Measurements from ENCODE around the gene TBCE.

TBCE gene

GRCh38 chr1:235417086-235417697, 50.0 kb downstream of the TBCE start:
- no peak overlapping the region for H2BK5ac ChIP-seq (ENCODE audit: low read depth, low read length, poor library complexity)
- no peak overlapping the region for H3K9ac ChIP-seq (ENCODE audit: low read length)
- no peak overlapping the region for H2AK5ac ChIP-seq (ENCODE audit: low read length)
- H3K27me3 ChIP-seq (ENCODE audit: insufficient read depth, low read length): no peaks in the 10 kb centered on the region
- peak; percentile 83 to 96 for DNase-seq
- no peak overlapping the region for H4K8ac ChIP-seq (ENCODE audit: low read depth, low read length)
- H3K4ac ChIP-seq (ENCODE audit: low read depth, low read length): no peak overlapping the region
- H3K4me1 ChIP-seq (ENCODE audit: control insufficient read depth in 1 of 2, insufficient read depth in 2 of 2, low read length in 2 of 2): no peaks in the 10 kb centered on the region
- no CpG with 5 or more reads among the region's 8 CpGs for WGBS (ENCODE audit: extremely low coverage, insufficient coverage, insufficient read length)
- no peak overlapping the region for H4K12ac ChIP-seq (ENCODE audit: low read depth, low read length)
- H4K91ac ChIP-seq (ENCODE audit: low read depth, low read length): no peak overlapping the region
- no peak overlapping the region for H3K23ac ChIP-seq (ENCODE audit: low read length)
- no peak overlapping the region for H3K4me3 ChIP-seq (ENCODE audit: low read depth, low read length)
- H3K14ac ChIP-seq (ENCODE audit: low read length): no peak overlapping the region
- H2AFZ ChIP-seq (ENCODE audit: insufficient read depth, low read length, poor library complexity): no peak overlapping the region
- no peak overlapping the region for H3K27ac ChIP-seq (ENCODE audit: low read depth, low read length)
- no peaks in the 10 kb centered on the region for H3K9me3 ChIP-seq (ENCODE audit: insufficient read depth, low read depth, low read length)
- no peaks in the 10 kb centered on the region for H3K79me2 ChIP-seq (ENCODE audit: control insufficient read depth, insufficient read depth, low read length, poor library complexity)
- no peaks in the 10 kb centered on the region for H3K79me1 ChIP-seq (ENCODE audit: low read length)
- H2BK120ac ChIP-seq (ENCODE audit: insufficient read depth, low read length, poor library complexity): no peak overlapping the region
- no peak overlapping the region for H3K4me2 ChIP-seq (ENCODE audit: low read length)
- H3K18ac ChIP-seq (ENCODE audit: low read length): no peak overlapping the region
- H2BK12ac ChIP-seq (ENCODE audit: low read length): no peak overlapping the region
- peaks cover 0 to 2% of the 10 kb centered on the region in 2 experiments for H3K36me3 ChIP-seq (ENCODE audit: control insufficient read depth in 1 of 2, insufficient read depth in 2 of 2, low read length in 2 of 2)

- no peaks in the 10 kb centered on the region for H3K79me1 ChIP-seq (ENCODE audit: low read length)
- H3K4ac ChIP-seq (ENCODE audit: low read depth, low read length): no peak overlapping the region
- no peak overlapping the region for H2BK120ac ChIP-seq (ENCODE audit: insufficient read depth, low read length, poor library complexity)
- H3K23ac ChIP-seq (ENCODE audit: low read length): no peak overlapping the region
- H3K4me3 ChIP-seq (ENCODE audit: low read depth, low read length): no peak overlapping the region
- no peaks in the 10 kb centered on the region for H3K4me1 ChIP-seq (ENCODE audit: control insufficient read depth in 1 of 2, insufficient read depth in 2 of 2, low read length in 2 of 2)
- H3K9ac ChIP-seq (ENCODE audit: low read length): no peak overlapping the region
- no CpG with 5 or more reads among the region's 3 CpGs for WGBS (ENCODE audit: extremely low coverage, insufficient coverage, insufficient read length)
- no peak overlapping the region for H4K12ac ChIP-seq (ENCODE audit: low read depth, low read length)
- no peaks in the 10 kb centered on the region for H3K27me3 ChIP-seq (ENCODE audit: insufficient read depth, low read length)
- no peak overlapping the region for H4K91ac ChIP-seq (ENCODE audit: low read depth, low read length)
- no peak for DNase-seq
- no peaks in the 10 kb centered on the region for H3K79me2 ChIP-seq (ENCODE audit: control insufficient read depth, insufficient read depth, low read length, poor library complexity)
- H3K18ac ChIP-seq (ENCODE audit: low read length): no peak overlapping the region
- no peak overlapping the region for H2BK12ac ChIP-seq (ENCODE audit: low read length)
- H3K27ac ChIP-seq (ENCODE audit: low read depth, low read length): no peak overlapping the region
- H2AFZ ChIP-seq (ENCODE audit: insufficient read depth, low read length, poor library complexity): no peak overlapping the region
- H3K9me3 ChIP-seq (ENCODE audit: insufficient read depth, low read depth, low read length): no peaks in the 10 kb centered on the region
- H3K14ac ChIP-seq (ENCODE audit: low read length): no peak overlapping the region
- H2AK5ac ChIP-seq (ENCODE audit: low read length): no peak overlapping the region
- H2BK5ac ChIP-seq (ENCODE audit: low read depth, low read length, poor library complexity): no peak overlapping the region
- no peak overlapping the region for H3K4me2 ChIP-seq (ENCODE audit: low read length)
- peaks cover 0 to 6% of the 10 kb centered on the region in 2 experiments for H3K36me3 ChIP-seq (ENCODE audit: control insufficient read depth in 1 of 2, insufficient read depth in 2 of 2, low read length in 2 of 2)
- no peak overlapping the region for H4K8ac ChIP-seq (ENCODE audit: low read depth, low read length)
Measured at GRCh38 chr1:235421751-235422150, 54.5 kb downstream of the TBCE start.

- Histone ChIP-seq H3K9ac (ENCODE audit: low read length) (no peak overlapping the region), H2BK12ac (ENCODE audit: low read length) (no peak overlapping the region), H3K9me3 (ENCODE audit: insufficient read depth, low read depth, low read length) (no peaks in the 10 kb centered on the region), H4K8ac (ENCODE audit: low read depth, low read length) (no peak overlapping the region), H3K4me2 (ENCODE audit: low read length) (no peak overlapping the region), H3K23ac (ENCODE audit: low read length) (no peak overlapping the region), H3K14ac (ENCODE audit: low read length) (no peak overlapping the region), H3K79me1 (ENCODE audit: low read length) (no peaks in the 10 kb centered on the region), H3K27me3 (ENCODE audit: insufficient read depth, low read length) (no peaks in the 10 kb centered on the region), H3K4me3 (ENCODE audit: low read depth, low read length) (no peak overlapping the region), H3K36me3 (ENCODE audit: control insufficient read depth in 1 of 2, insufficient read depth in 2 of 2, low read length in 2 of 2) (peaks cover 0 to 6% of the 10 kb centered on the region in 2 experiments), H4K12ac (ENCODE audit: low read depth, low read length) (no peak overlapping the region), H3K4ac (ENCODE audit: low read depth, low read length) (no peak overlapping the region), H2BK120ac (ENCODE audit: insufficient read depth, low read length, poor library complexity) (no peak overlapping the region), H3K4me1 (ENCODE audit: control insufficient read depth in 1 of 2, insufficient read depth in 2 of 2, low read length in 2 of 2) (no peaks in the 10 kb centered on the region), H3K79me2 (ENCODE audit: control insufficient read depth, insufficient read depth, low read length, poor library complexity) (no peaks in the 10 kb centered on the region), H3K27ac (ENCODE audit: low read depth, low read length) (no peak overlapping the region), H2AK5ac (ENCODE audit: low read length) (no peak overlapping the region), H4K91ac (ENCODE audit: low read depth, low read length) (no peak overlapping the region), H2AFZ (ENCODE audit: insufficient read depth, low read length, poor library complexity) (no peak overlapping the region), H3K18ac (ENCODE audit: low read length) (no peak overlapping the region), H2BK5ac (ENCODE audit: low read depth, low read length, poor library complexity) (no peak overlapping the region)
- DNase-seq: no peak
- no CpG with 5 or more reads among the region's 12 CpGs for WGBS (ENCODE audit: extremely low coverage, insufficient coverage, insufficient read length)
Measured at GRCh38 chr1:235423214-235423652, 56.0 kb downstream of the TBCE start.

- Histone ChIP-seq H2AK5ac (ENCODE audit: low read length) (no peak overlapping the region), H4K8ac (ENCODE audit: low read depth, low read length) (no peak overlapping the region), H4K12ac (ENCODE audit: low read depth, low read length) (no peak overlapping the region), H2AFZ (ENCODE audit: insufficient read depth, low read length, poor library complexity) (no peak overlapping the region), H2BK120ac (ENCODE audit: insufficient read depth, low read length, poor library complexity) (no peak overlapping the region), H3K9ac (ENCODE audit: low read length) (no peak overlapping the region), H3K9me3 (ENCODE audit: insufficient read depth, low read depth, low read length) (no peaks in the 10 kb centered on the region), H3K4ac (ENCODE audit: low read depth, low read length) (no peak overlapping the region), H3K27ac (ENCODE audit: low read depth, low read length) (no peak overlapping the region), H3K4me1 (ENCODE audit: control insufficient read depth in 1 of 2, insufficient read depth in 2 of 2, low read length in 2 of 2) (no peaks in the 10 kb centered on the region), H3K23ac (ENCODE audit: low read length) (no peak overlapping the region), H3K18ac (ENCODE audit: low read length) (no peak overlapping the region), H3K4me3 (ENCODE audit: low read depth, low read length) (no peak overlapping the region), H3K36me3 (ENCODE audit: control insufficient read depth in 1 of 2, insufficient read depth in 2 of 2, low read length in 2 of 2) (peaks cover 0 to 8% of the 10 kb centered on the region in 2 experiments), H3K14ac (ENCODE audit: low read length) (no peak overlapping the region), H3K79me1 (ENCODE audit: low read length) (no peaks in the 10 kb centered on the region), H2BK5ac (ENCODE audit: low read depth, low read length, poor library complexity) (no peak overlapping the region), H3K27me3 (ENCODE audit: insufficient read depth, low read length) (no peaks in the 10 kb centered on the region), H4K91ac (ENCODE audit: low read depth, low read length) (no peak overlapping the region), H3K4me2 (ENCODE audit: low read length) (no peak overlapping the region), H2BK12ac (ENCODE audit: low read length) (no peak overlapping the region), H3K79me2 (ENCODE audit: control insufficient read depth, insufficient read depth, low read length, poor library complexity) (no peaks in the 10 kb centered on the region)
- DNase-seq: no peak
- WGBS (ENCODE audit: extremely low coverage, insufficient coverage, insufficient read length): no CpG with 5 or more reads among the region's 8 CpGs
Measured at GRCh38 chr1:235424092-235424491, 56.9 kb downstream of the TBCE start.
